Activated T-helper 17 cell treated with anti-CD3 and anti-CD28 coated beads, Interleukin-2, amount 50 U/mL, for 72 hours (primary cell): Measurements from ENCODE around the gene SLC9A7. TPM values are rescaled to one million over a fixed set of nuclear protein-coding genes. Genes with fewer than 3 reads are reported as not detected.

Experiments
- ATAC-seq: fragments of 150-1000 bp; cut with Tn5 transposase; replicated peaks from 2 replicates; pipeline ENCODE4 v1.10.0; 2021; ENCODE audit warnings: mild to moderate bottlenecking, moderate library complexity
- H3K27ac Mint-ChIP-seq: one replicate; pipeline ENCODE4 v1.8.0; 2022; ENCODE audit warnings: mixed read lengths
- H3K27me3 Mint-ChIP-seq: one replicate; pipeline ENCODE4 v1.8.0; 2022; ENCODE audit warnings: mixed read lengths
- H3K36me3 Mint-ChIP-seq: one replicate; pipeline ENCODE4 v1.8.0; 2022; ENCODE audit warnings: low read depth, mild to moderate bottlenecking, mixed read lengths
- H3K4me1 Mint-ChIP-seq: one replicate; pipeline ENCODE4 v1.8.0; 2022; ENCODE audit warnings: mixed read lengths
- H3K4me3 Mint-ChIP-seq: one replicate; pipeline ENCODE4 v1.8.0; 2022; ENCODE audit warnings: mild to moderate bottlenecking, mixed read lengths
- H3K9me3 Mint-ChIP-seq: one replicate; pipeline ENCODE4 v1.8.0; 2022; ENCODE audit warnings: mixed read lengths
- total RNA-seq, 2 donors: library from RNA; stranded (reverse); gene quantifications; one replicate each; pipeline ENCODE4 v1.2.3, GENCODE V29; 2022

Gene SLC9A7
- total RNA-seq, 2 donors from 2014 or later = 10.0 to 13.3 TPM

- ATAC-seq = no peak
- Mint-ChIP-seq H3K4me1 (peaks cover 16% of the 10 kb centered on the region), H3K27me3 (no peaks in the 10 kb centered on the region), H3K9me3 (no peaks in the 10 kb centered on the region), H3K36me3 (peaks cover 17% of the 10 kb centered on the region), H3K27ac (no peak overlapping the region), H3K4me3 (peak overlapping the region; percentile 78)
Observed at GRCh38 chrX:46577221-46578005, 181.5 kb downstream of the SLC9A7 start.

- H3K4me1 Mint-ChIP-seq = peaks cover 24% of the 10 kb centered on the region
- no peak overlapping the region for H3K27ac Mint-ChIP-seq
- no peaks in the 10 kb centered on the region for H3K9me3 Mint-ChIP-seq
- H3K36me3 Mint-ChIP-seq = peaks cover 17% of the 10 kb centered on the region
- no peak for ATAC-seq
- no peaks in the 10 kb centered on the region for H3K27me3 Mint-ChIP-seq
- H3K4me3 Mint-ChIP-seq = peak overlapping the region; percentile 78
Observed at GRCh38 chrX:46576458-46576857, 182.5 kb downstream of the SLC9A7 start.

DNA sequence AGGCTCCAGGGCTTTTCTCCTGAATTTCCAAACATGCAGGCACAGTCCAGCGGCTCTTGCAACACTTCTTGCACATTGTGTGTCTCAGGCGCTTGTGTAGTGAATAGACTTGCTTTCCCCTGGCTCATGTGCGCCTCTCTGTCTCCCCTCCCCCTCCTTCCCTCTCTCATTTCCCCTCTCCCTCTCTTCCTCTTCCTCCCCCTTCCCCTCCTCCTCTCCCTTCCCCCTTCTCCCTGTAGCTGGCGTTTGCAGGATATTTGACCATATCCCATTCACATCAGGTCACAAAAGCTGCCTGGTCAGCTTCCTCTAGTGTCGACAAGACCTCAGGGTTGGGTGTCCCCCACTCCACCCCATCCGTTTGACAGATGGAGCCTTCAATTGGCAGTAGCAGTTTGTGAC, 182.9 kb downstream of the SLC9A7 start:
- Mint-ChIP-seq H3K27me3 (no peaks in the 10 kb centered on the region), H3K4me3 (peak overlapping the region; percentile 78), H3K4me1 (peaks cover 24% of the 10 kb centered on the region), H3K36me3 (peaks cover 17% of the 10 kb centered on the region), H3K27ac (no peak overlapping the region), H3K9me3 (no peaks in the 10 kb centered on the region)
- ATAC-seq = no peak

DNA sequence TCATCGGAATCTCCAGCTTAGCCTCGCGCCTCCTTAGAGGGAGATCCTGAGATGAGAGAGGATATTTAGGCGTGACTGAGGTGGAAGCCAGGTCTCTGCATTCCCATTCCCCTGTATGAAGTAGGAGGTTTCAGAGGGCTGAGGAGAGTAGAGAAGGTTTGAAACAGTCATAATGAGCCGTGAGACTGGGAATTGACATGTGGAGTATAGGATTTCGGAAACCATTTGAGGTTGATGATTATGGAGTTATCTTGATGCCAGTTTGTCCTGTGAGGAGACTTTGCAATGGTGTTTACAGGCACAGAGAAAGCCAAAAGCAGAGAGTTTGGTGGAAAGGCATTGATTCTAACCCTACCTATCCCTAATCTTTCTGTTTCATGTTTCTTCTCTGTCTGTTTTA, 183.3 kb downstream of the SLC9A7 start:
- H3K4me3 Mint-ChIP-seq = peak overlapping the region; percentile 78
- H3K4me1 Mint-ChIP-seq = peaks cover 24% of the 10 kb centered on the region
- H3K27me3 Mint-ChIP-seq = no peaks in the 10 kb centered on the region
- no peak overlapping the region for H3K27ac Mint-ChIP-seq
- H3K9me3 Mint-ChIP-seq = no peaks in the 10 kb centered on the region
- H3K36me3 Mint-ChIP-seq = peaks cover 17% of the 10 kb centered on the region
- ATAC-seq = no peak

DNA sequence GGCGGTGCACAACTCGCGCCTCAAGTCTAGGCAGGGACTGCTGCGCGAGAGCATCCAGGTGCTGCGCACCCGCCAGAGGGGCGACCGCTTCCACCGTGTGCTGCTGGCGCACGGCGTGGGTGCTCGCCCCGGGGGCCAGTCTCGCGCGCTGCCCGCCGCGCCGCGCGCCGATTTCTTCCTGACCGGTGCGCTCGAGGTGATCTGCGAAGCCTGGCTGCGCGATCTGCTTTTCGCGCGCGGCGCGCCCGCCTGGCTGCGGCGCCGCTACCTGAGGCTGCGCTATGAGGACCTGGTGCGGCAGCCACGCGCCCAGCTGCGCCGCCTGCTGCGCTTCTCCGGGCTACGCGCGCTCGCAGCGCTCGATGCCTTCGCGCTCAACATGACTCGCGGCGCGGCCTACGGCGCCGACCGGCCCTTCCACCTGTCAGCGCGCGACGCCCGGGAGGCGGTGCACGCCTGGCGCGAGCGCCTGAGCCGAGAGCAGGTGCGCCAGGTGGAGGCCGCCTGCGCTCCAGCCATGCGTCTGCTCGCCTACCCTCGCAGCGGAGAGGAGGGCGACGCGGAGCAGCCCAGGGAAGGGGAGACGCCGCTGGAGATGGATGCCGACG, 184.0 kb downstream of the SLC9A7 start:
- H3K4me1 Mint-ChIP-seq = peaks cover 24% of the 10 kb centered on the region
- ATAC-seq = peak; percentile 15
- no peak overlapping the region for H3K27ac Mint-ChIP-seq
- peaks cover 17% of the 10 kb centered on the region for H3K36me3 Mint-ChIP-seq
- H3K9me3 Mint-ChIP-seq = no peaks in the 10 kb centered on the region
- peak overlapping the region; percentile 78 for H3K4me3 Mint-ChIP-seq
- no peaks in the 10 kb centered on the region for H3K27me3 Mint-ChIP-seq

- Mint-ChIP-seq H3K9me3 (no peaks in the 10 kb centered on the region), H3K4me1 (peaks cover 20% of the 10 kb centered on the region), H3K27ac (no peak overlapping the region), H3K27me3 (no peaks in the 10 kb centered on the region), H3K4me3 (peak overlapping the region; percentile 78), H3K36me3 (peaks cover 13% of the 10 kb centered on the region)
- ATAC-seq = peak; percentile 46
Observed at GRCh38 chrX:46573892-46574773, 184.8 kb downstream of the SLC9A7 start.

DNA sequence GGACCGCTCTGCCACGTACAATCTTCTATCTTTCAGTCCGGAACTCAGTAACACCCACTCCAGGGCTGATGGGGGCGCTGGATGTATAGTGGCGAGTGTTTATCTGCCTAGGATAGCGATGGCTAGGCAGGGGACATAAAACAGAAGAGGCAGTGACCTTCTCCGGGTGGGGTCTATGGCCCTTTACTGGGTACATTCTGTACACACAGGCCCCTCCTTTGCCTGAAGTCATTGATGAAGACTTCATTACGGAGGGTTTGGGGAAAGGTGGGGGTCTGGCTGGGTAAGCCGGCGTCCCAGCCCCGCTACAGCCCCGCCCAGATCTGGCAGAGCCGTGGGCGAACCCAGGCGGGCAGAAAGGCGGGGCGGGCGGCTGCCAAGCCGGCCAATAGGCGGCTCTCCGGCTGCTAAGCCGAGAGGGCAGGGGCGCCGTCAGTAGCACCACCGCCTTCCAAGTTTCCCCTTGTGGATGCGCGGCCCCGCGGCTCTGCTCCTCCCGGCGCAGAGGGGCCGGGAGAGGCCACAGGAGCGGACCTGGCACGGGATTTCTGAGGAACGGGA, 185.5 kb downstream of the SLC9A7 start, which contains the start of gene CHST7:
Gene CHST7 (plus strand): TSS at position 435 of the 561 bp plus-strand sequence. CDS start 167 bp downstream, outside the sequence.
- H3K4me1 Mint-ChIP-seq = peaks cover 19% of the 10 kb centered on the region
- peak; percentile 47 for ATAC-seq
- no peaks in the 10 kb centered on the region for H3K27me3 Mint-ChIP-seq
- peak within 1 kb of the TSS; percentile 85 for H3K27ac Mint-ChIP-seq
- H3K4me3 Mint-ChIP-seq = peak within 1 kb of the TSS; percentile 78
- no peaks in the 10 kb centered on the region for H3K9me3 Mint-ChIP-seq
- peaks cover 8% of the 10 kb centered on the region for H3K36me3 Mint-ChIP-seq

DNA sequence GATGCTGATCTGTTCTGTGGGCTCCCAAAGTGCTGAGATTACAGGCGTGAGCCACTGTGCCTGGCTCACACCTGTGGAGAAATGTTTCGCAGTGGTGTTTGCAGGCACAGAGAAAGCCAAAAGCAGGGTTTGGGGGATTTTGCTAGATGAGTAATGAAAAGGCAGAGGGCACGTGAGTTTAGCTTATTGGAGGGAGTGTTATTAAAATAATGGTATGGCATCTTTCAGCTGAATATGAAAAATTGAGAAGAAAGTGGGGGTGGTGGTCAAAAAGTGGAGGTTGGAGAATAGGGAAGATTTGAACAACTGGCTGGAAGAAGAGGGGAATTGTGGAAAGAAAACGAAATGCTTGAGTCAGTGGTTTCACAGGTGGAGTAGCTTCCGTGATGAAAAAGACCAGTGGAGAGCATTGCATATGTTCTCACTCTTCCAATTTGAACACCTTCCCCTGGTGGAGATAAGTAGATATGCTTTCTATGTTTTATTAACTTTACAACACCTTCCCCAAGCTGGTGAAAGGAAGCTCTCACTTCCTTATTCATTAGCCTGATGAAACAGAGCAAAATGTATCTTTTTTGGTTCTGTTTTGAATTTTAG, 186.5 kb downstream of the SLC9A7 start:
- ATAC-seq = peak; percentile 67
- Mint-ChIP-seq H3K4me3 (peak overlapping the region; percentile 78), H3K4me1 (peaks cover 19% of the 10 kb centered on the region), H3K27me3 (no peaks in the 10 kb centered on the region), H3K27ac (peak overlapping the region; percentile 85), H3K9me3 (no peaks in the 10 kb centered on the region), H3K36me3 (peaks cover under 1% of the 10 kb centered on the region)

DNA sequence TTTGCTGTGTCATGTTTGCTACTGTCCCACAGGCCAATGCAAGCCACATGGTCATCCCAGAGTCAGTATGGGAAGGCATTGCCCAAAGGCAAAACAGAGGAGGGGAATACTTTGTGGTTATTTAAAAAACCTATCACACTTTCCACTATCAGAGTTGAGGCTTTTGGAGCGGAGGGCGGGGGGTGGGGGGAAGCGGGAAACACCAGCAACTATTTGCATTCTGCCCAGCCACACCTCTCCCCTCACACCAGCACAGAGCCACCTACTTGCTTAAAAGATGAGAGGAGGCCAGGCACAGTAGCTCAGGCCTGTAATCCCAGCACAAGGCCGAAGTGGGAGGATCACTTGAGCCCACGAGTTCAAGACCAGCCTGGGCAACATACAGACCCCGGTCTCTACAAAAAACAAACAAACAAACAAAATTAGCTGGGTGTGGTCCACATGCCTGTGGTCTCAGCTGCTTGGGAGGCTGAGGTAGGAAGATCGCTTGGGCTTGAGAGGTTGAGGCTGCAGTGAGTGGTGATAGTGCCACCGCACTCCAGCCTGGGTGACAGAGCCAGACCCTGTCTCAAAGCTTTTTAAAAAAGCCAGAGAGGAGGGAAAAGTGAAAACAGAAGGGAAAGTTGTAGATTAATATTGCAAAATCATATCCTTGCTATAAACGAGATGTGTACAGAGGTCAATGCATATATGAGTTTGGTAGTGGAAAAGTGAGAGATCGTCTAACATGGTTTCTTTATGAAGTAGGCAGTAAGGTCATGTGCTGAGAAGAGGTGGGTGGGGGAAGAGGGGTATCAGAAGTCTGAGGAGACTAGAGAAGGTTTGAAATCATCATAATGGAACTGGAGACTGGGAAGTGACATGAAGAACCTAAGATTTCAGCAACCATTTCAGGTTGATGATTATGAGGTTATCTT, 187.2 kb downstream of the SLC9A7 start:
- Mint-ChIP-seq H3K9me3 (no peaks in the 10 kb centered on the region), H3K36me3 (no peaks in the 10 kb centered on the region), H3K4me1 (peaks cover 19% of the 10 kb centered on the region), H3K4me3 (peak overlapping the region; percentile 78), H3K27ac (peak overlapping the region; percentile 85), H3K27me3 (no peaks in the 10 kb centered on the region)
- no peak for ATAC-seq

GRCh38 chrX:46569621-46570020, 189.3 kb downstream of the SLC9A7 start:
- Mint-ChIP-seq H3K9me3 (no peaks in the 10 kb centered on the region), H3K4me1 (peaks cover 15% of the 10 kb centered on the region), H3K27ac (no peak overlapping the region), H3K4me3 (no peak overlapping the region), H3K36me3 (no peaks in the 10 kb centered on the region), H3K27me3 (no peaks in the 10 kb centered on the region)
- ATAC-seq = no peak

DNA sequence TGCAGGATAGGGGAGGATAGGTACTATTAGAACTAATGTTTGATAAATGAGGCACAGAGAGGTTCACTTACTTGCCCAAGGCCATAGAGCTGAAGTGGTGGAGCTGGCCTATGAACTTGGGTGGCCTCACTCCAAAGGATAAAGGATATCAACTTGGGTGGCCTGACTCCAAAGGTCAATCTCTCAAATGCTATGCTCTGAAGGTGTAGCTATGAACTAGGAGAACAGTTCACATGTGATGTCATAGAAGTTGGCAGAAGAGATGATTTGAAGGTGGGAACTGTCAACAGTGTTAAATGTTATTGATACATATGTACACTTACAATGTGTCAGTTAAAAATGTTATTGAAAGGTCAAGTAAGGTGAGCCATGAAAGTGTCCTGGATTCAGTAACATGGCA, 191.5 kb downstream of the SLC9A7 start:
- no peak for ATAC-seq
- H3K27ac Mint-ChIP-seq = no peak overlapping the region
- no peaks in the 10 kb centered on the region for H3K9me3 Mint-ChIP-seq
- peaks cover 12% of the 10 kb centered on the region for H3K4me1 Mint-ChIP-seq
- no peaks in the 10 kb centered on the region for H3K27me3 Mint-ChIP-seq
- H3K36me3 Mint-ChIP-seq = no peaks in the 10 kb centered on the region
- no peak overlapping the region for H3K4me3 Mint-ChIP-seq

DNA sequence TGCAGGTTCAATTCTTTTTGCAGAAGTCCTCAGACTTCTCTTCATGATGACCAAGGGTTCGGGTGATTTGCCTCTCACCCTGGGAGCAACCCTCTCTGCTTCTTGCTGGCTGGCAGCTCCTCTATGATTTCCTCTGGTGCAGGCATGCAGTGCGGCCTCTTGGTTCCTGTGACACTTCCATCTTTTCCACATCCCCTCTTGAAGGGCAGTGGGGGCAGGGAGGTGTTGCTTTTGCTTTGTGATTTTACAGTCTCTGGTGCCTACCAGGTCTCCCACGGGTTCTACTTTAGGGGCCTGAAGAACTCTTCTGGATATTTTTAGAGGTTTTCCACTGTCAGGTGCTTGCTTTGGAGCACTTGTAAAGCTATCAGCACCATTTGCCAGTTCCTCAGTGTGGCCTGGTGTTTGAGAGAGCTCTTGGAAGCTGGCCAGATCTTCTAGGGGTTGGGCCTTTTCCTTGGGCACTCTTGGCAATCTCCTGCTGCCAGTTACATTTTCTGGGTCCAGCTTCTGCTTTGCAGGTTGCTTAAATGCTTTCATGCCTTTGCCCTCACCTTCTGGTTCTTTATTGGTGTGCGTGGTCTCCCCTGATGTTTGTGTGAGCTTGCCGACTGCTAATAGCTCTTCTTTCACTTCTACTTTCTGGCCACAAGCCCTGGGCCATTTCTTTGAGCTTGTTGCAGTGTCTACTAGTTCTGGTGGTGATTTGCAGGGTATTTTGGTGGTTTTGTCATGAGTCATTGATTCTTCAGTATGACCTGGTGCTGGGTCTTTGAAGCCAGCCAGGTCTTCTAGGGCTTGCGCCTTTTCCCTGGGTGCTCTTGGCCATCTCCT, 196.9 kb downstream of the SLC9A7 start:
- no peaks in the 10 kb centered on the region for H3K27me3 Mint-ChIP-seq
- ATAC-seq = peak; percentile 88
- peaks cover 8% of the 10 kb centered on the region for H3K4me1 Mint-ChIP-seq
- H3K36me3 Mint-ChIP-seq = no peaks in the 10 kb centered on the region
- no peak overlapping the region for H3K27ac Mint-ChIP-seq
- H3K4me3 Mint-ChIP-seq = peak overlapping the region; percentile 31
- H3K9me3 Mint-ChIP-seq = no peaks in the 10 kb centered on the region
